GM12878 (cell line): ENCODE results near the gene TC2N. TPM values are rescaled to one million over a fixed set of nuclear protein-coding genes. Genes with fewer than 3 reads are reported as not detected.

Experiments
- ATAC-seq: fragments of 200-7000 bp; cut with Tn5 transposase; 3 replicates; pipeline ENCODE4 v1.9.1; 2020; ENCODE audit warnings: mild to moderate bottlenecking, moderate library complexity
- BruUV-seq: library from RNA; stranded (reverse); fragments of 400-500 nt; replicated peaks from 2 replicates; lab custom pipeline; 2021; lab: Mats Ljungman, UMichigan
- CTCF ChIA-PET: fragments of 300-600 bp; sonication (Branson Sonifier 250); formaldehyde crosslinking; extraction: SDS; loops from one replicate; lab custom pipeline; 2021; ENCODE audit warnings: inconsistent platforms; lab: Yijun Ruan, JAX
- POLR2A ChIA-PET: fragments of 350-600 bp; formaldehyde crosslinking; extraction: SDS; loops from one replicate; lab custom pipeline; 2021; ENCODE audit warnings: inconsistent platforms; lab: Charles Lee
- RAD21 ChIA-PET: fragments of 300-600 bp; sonication (Branson Sonifier 250); formaldehyde crosslinking; loops from one replicate; lab custom pipeline; 2023; ENCODE audit warnings: antibody characterized with exemption; ENCODE audit not compliant: unreplicated experiment; lab: Charles Lee
- SMC1A ChIA-PET: fragments of 300-600 bp; sonication (Branson Sonifier 250); formaldehyde crosslinking; loops from one replicate; lab custom pipeline; 2023; ENCODE audit not compliant: unreplicated experiment, uncharacterized antibody; lab: Charles Lee
- DNase-seq: peaks from one replicate; pipeline ENCODE4 v3.0.0-alpha.2; 2011; ENCODE audit warnings: low read depth, low spot score
- FAIRE-seq: peaks from 3 replicates; lab custom pipeline; 2011; peaks lifted over from hg19 to GRCh38; lab: Jason Lieb, UNC
- H2AFZ ChIP-seq: 2 replicates; pipeline ENCODE4 v1.6.0; 2011; ENCODE audit warnings: low read depth, low read length, control low read depth; ENCODE audit not compliant: control insufficient read depth
- H3K27ac ChIP-seq: 2 replicates; pipeline ENCODE4 v1.5.1; 2011; ENCODE audit warnings: control low read depth; ENCODE audit not compliant: control insufficient read depth, insufficient read depth
- H3K27me3 ChIP-seq, 2 experiments: replicated peaks in 1 of 2; 2 replicates each; pipeline versions ENCODE4 v1.6.0 to v1.6.1; 2011; ENCODE audit warnings: low read length in 1 of 2; ENCODE audit not compliant: control insufficient read depth in 2 of 2, insufficient read depth in 2 of 2
- H3K36me3 ChIP-seq, 2 experiments: 2 replicates each; pipeline ENCODE4 v1.5.1; 2011; ENCODE audit warnings: low read length in 1 of 2; ENCODE audit not compliant: control insufficient read depth in 2 of 2, insufficient read depth in 2 of 2
- H3K4me1 ChIP-seq: 2 replicates; pipeline ENCODE4 v1.6.1; 2011; ENCODE audit warnings: mild to moderate bottlenecking, low read length, moderate library complexity, mixed read lengths; ENCODE audit not compliant: control insufficient read depth, insufficient read depth
- H3K4me2 ChIP-seq: 2 replicates; pipeline ENCODE4 v1.6.0; 2011; ENCODE audit warnings: control low read depth; ENCODE audit not compliant: control insufficient read depth, insufficient read depth
- H3K4me3 ChIP-seq: fragments of 200-600 bp; sonication (generic); 2 replicates; pipeline ENCODE4 v1.5.1; 2016
- H3K79me2 ChIP-seq: 2 replicates; pipeline ENCODE4 v1.6.0; 2011; ENCODE audit warnings: low read length; ENCODE audit not compliant: control insufficient read depth, insufficient read depth
- H3K9ac ChIP-seq: 2 replicates; pipeline ENCODE4 v1.8.0; 2011; ENCODE audit warnings: low read length, control low read depth, mixed read lengths; ENCODE audit not compliant: control insufficient read depth, insufficient read depth
- H3K9me3 ChIP-seq: replicated peaks from 3 replicates; pipeline ENCODE4 v1.5.1; 2011; ENCODE audit warnings: mild to moderate bottlenecking, low read length; ENCODE audit not compliant: control insufficient read depth, insufficient read depth
- H4K20me1 ChIP-seq: 2 replicates; pipeline ENCODE4 v1.6.0; 2011; ENCODE audit not compliant: control insufficient read depth, insufficient read depth
- ASH2L ChIP-seq: fragments of 300-600, 200-600 bp; sonication (generic); IDR thresholded peaks from 2 replicates; pipeline ENCODE4 v1.6.1; 2017; ENCODE audit warnings: low read depth, mild to moderate bottlenecking, borderline replicate concordance
- BACH1 ChIP-seq: fragments of 450-650 bp; IDR thresholded peaks from 2 replicates; pipeline ENCODE4 v1.6.1; 2017; ENCODE audit warnings: mild to moderate bottlenecking, borderline replicate concordance
- BHLHE40 ChIP-seq, 2 experiments: fragments of 450-650 bp in 1 of 2; IDR thresholded peaks; 2 replicates each; pipeline ENCODE4 v1.6.1; 2011 to 2017; ENCODE audit warnings: low read depth in 2 of 2, borderline replicate concordance in 1 of 2, improper control_type of control experiment in 1 of 2, low read length in 1 of 2, mild to moderate bottlenecking in 1 of 2
- CBX5 ChIP-seq: sonication (generic); IDR thresholded peaks from 2 replicates; pipeline ENCODE4 v1.6.1; 2016; ENCODE audit warnings: low read depth, moderate library complexity, mild to moderate bottlenecking, inconsistent platforms
- CEBPB ChIP-seq, 2 experiments: fragments of 150-350 bp in 1 of 2; IDR thresholded peaks; 2 replicates each; pipeline ENCODE4 v1.6.1; 2012 to 2014; ENCODE audit warnings: low read depth in 2 of 2, low read length in 2 of 2, borderline replicate concordance in 1 of 2, inconsistent platforms in 1 of 2
- HDAC6 ChIP-seq: fragments of 200-600 bp; sonication (generic); IDR thresholded peaks from one replicate; pipeline ENCODE4 v1.8.0; 2017; ENCODE audit warnings: antibody characterized with exemption; ENCODE audit not compliant: unreplicated experiment
- KDM1A ChIP-seq: fragments of 200-600 bp; sonication (generic); IDR thresholded peaks from 2 replicates; pipeline ENCODE4 v1.6.1; 2016; ENCODE audit warnings: borderline replicate concordance
- NBN ChIP-seq: fragments of 450-650 bp; IDR thresholded peaks from 2 replicates; pipeline ENCODE4 v1.6.1; 2016
- NFYA ChIP-seq: IDR thresholded peaks from 2 replicates; pipeline ENCODE4 v1.6.1; 2011; ENCODE audit warnings: low read depth, mild to moderate bottlenecking, low read length, improper control_type of control experiment, borderline replicate concordance
- POU2F2 ChIP-seq: IDR thresholded peaks from 3 replicates; pipeline ENCODE4 v1.6.1; 2011; ENCODE audit warnings: low read depth, mild to moderate bottlenecking, low read length, borderline replicate concordance
- RAD51 ChIP-seq: fragments of 450-650 bp; IDR thresholded peaks from 2 replicates; pipeline ENCODE4 v1.6.1; 2016; ENCODE audit warnings: moderate library complexity, mild to moderate bottlenecking, inconsistent platforms
- RB1 ChIP-seq: fragments of 450-650 bp; formaldehyde crosslinking; IDR thresholded peaks from 2 replicates; pipeline ENCODE4 v1.6.1; 2017; ENCODE audit warnings: mild to moderate bottlenecking, borderline replicate concordance
- RUNX3 ChIP-seq: IDR thresholded peaks from 2 replicates; pipeline ENCODE4 v1.6.1; 2012; ENCODE audit warnings: low read length, inconsistent platforms
- WGBS: methylation state at CpG from one replicate; pipeline ENCODE4 v1.1.6; 2016; ENCODE audit warnings: low lambda C conversion rate; ENCODE audit not compliant: insufficient replicate concordance, insufficient coverage; ENCODE audit errors: missing lambda C conversion rate; 5-methylcytosine and 5-hydroxymethylcytosine counted together
- in situ Hi-C: fragments of 300-500 bp; cut with MboI; formaldehyde crosslinking; loops from 9 replicates; pipeline ENCODE4 v1.14.3; 2018; ENCODE audit warnings: mixed read lengths
- intact Hi-C: fragments of 100-400 bp; cut with micrococcal nuclease; formaldehyde crosslinking; loops from one replicate; pipeline ENCODE4 v1.14.2; 2022; ENCODE audit not compliant: unreplicated experiment
- polyA plus RNA-seq, 11 experiments: library from polyadenylated mRNA; depleted of rRNA in 4 of 11; unstranded in 6 of 11; stranded (reverse) in 5 of 11; fragments of >200 nt; fragmentation: Nextera tagmentation in 4 of 11; fragmentation: Illumina TruSeq in 1 of 11; extraction: Ambion mirVana in 4 of 11; extraction: Trizol in 1 of 11; gene quantifications; 1 replicate in 1 of 11; 2 replicates in 10 of 11; pipeline versions ENCODE4 v1.2.1 to v1.2.3, GENCODE V29; 2011 to 2016; ENCODE audit warnings: inconsistent platforms in 2 of 11, missing spikeins in 2 of 11, low read depth in 1 of 11
- total RNA-seq, 4 experiments: library from RNA; depleted of rRNA in 3 of 4; stranded (reverse); fragments of >200 nt in 3 of 4; fragmentation: Illumina TruSeq in 1 of 4; extraction: Trizol in 1 of 4; gene quantifications; 2 replicates each; pipeline versions ENCODE4 v1.2.1 to v1.2.3, GENCODE V29; 2013 to 2021
- TF ChIP-seq, protein P1 (sequence below): fragments of 450-650 bp; IDR thresholded peaks from 2 replicates; pipeline ENCODE4 v1.6.1; 2017; ENCODE audit warnings: mild to moderate bottlenecking, moderate library complexity
- TF ChIP-seq, protein P2 (sequence below): fragments of 450-650 bp; IDR thresholded peaks from 2 replicates; pipeline ENCODE4 v1.6.1; 2014; ENCODE audit warnings: mild to moderate bottlenecking
- TF ChIP-seq, protein P3 (sequence below): fragments of 450-650 bp; IDR thresholded peaks from 2 replicates; pipeline ENCODE4 v1.6.1; 2018; ENCODE audit warnings: mild to moderate bottlenecking, low read depth, moderate library complexity; ENCODE audit not compliant: partially characterized antibody

Gene TC2N
- total and polyA plus RNA-seq, 10 of the 15 experiments (the other 5 are each of a cell fraction or from before 2014, with no cell fraction given), result 0.15 to 1.6 (median 0.35) TPM

DNA sequence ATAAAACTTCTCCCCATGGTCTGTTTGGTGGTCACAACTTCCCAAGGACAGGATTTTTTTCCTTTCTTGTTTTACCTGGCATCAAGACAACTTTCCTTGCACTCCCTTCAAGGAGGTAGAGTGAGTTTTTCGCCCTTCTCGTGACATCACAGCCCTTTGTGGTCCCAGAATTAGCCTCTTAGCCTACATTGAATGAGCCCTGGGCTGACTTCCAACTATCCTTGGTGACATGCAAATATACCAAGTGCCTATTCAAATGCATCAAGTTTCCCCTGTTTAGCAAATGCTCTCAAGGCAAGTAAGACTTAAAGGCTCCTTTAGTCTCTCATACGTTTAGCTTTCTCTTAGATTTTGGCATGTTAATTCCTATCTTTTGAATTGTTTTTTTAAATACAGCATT lies 36.6 kb downstream of the TC2N start:
- Histone ChIP-seq H3K4me2 (peak overlapping the region; percentile 6; the same call in 1 of the 2 replicates), H3K27me3 (peaks cover 0 to 3% of the 10 kb centered on the region in 2 experiments; a peak in 3 of 4 replicates), H4K20me1 (no peaks in the 10 kb centered on the region), H3K27ac (no peak overlapping the region), H3K9ac (no peak overlapping the region), H3K4me3 (no peak overlapping the region), H3K79me2 (no peaks in the 10 kb centered on the region; the same call in 1 of the 2 replicates), H3K9me3 (no peaks in the 10 kb centered on the region), H3K4me1 (no peaks in the 10 kb centered on the region), H3K36me3 (no peaks in the 10 kb centered on the region), H2AFZ (no peak overlapping the region)
- ChIA-PET RAD21 (interaction anchor here (2.0 kb wide), 1 partner anchor 13 kb away, joined by 4 read pairs; no protein-coding TSS in a partner anchor), POLR2A (interaction anchor here (1.0 to 1.6 kb wide), 2 partner anchors 9 to 12 kb away, joined by 4 read pairs; no protein-coding TSS in a partner anchor), SMC1A (interaction anchor here (0.9 to 1.3 kb wide), 5 partner anchors 9 to 25 kb away, joined by 3 to 4 read pairs (median 3); no protein-coding TSS in a partner anchor), CTCF (interaction anchor here (1.6 kb wide), 1 partner anchor 9 kb away, joined by 7 read pairs; no protein-coding TSS in a partner anchor)
- ATAC-seq (peak; percentile 94), DNase-seq (peak; percentile 62), FAIRE-seq (peak; percentile 95)
- in situ Hi-C loops, result no loop called here
- WGBS, result 0% methylated on average over 3 of the region's 3 CpGs
- no TSS peak for BruUV-seq
- intact Hi-C loops, result loop anchor here (10.0 kb wide), 1 partner anchor 174 kb away; no protein-coding TSS in a partner anchor
- TF ChIP-seq NBN (no peak), CBX5 (no peak), KDM1A (no peak), BHLHE40 (IDR thresholded peaks at IDR 0.05; ENCODE audit: borderline replicate concordance in 1 of 2, low read depth in 2 of 2, low read length in 1 of 2) (peak in 1 of 2 experiments; percentile 39; a peak in 1 of 4 replicates), BACH1 (no peak), RUNX3 (peak; percentile 50; the same call in 1 of the 2 replicates), ASH2L (no peak), NFYA (no peak), POU2F2 (peak; percentile 96; the same call in 2 of the 3 replicates), RAD51 (no peak), CEBPB (IDR thresholded peaks at IDR 0.05; ENCODE audit: borderline replicate concordance in 1 of 2, low read depth in 2 of 2, low read length in 2 of 2) (no peak), HDAC6 (no peak), RB1 (no peak)
- TF ChIP-seq, protein P1, sequence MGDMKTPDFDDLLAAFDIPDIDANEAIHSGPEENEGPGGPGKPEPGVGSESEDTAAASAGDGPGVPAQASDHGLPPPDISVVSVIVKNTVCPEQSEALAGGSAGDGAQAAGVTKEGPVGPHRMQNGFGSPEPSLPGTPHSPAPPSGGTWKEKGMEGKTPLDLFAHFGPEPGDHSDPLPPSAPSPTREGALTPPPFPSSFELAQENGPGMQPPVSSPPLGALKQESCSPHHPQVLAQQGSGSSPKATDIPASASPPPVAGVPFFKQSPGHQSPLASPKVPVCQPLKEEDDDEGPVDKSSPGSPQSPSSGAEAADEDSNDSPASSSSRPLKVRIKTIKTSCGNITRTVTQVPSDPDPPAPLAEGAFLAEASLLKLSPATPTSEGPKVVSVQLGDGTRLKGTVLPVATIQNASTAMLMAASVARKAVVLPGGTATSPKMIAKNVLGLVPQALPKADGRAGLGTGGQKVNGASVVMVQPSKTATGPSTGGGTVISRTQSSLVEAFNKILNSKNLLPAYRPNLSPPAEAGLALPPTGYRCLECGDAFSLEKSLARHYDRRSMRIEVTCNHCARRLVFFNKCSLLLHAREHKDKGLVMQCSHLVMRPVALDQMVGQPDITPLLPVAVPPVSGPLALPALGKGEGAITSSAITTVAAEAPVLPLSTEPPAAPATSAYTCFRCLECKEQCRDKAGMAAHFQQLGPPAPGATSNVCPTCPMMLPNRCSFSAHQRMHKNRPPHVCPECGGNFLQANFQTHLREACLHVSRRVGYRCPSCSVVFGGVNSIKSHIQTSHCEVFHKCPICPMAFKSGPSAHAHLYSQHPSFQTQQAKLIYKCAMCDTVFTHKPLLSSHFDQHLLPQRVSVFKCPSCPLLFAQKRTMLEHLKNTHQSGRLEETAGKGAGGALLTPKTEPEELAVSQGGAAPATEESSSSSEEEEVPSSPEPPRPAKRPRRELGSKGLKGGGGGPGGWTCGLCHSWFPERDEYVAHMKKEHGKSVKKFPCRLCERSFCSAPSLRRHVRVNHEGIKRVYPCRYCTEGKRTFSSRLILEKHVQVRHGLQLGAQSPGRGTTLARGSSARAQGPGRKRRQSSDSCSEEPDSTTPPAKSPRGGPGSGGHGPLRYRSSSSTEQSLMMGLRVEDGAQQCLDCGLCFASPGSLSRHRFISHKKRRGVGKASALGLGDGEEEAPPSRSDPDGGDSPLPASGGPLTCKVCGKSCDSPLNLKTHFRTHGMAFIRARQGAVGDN, result no peak
- TF ChIP-seq, protein P2, sequence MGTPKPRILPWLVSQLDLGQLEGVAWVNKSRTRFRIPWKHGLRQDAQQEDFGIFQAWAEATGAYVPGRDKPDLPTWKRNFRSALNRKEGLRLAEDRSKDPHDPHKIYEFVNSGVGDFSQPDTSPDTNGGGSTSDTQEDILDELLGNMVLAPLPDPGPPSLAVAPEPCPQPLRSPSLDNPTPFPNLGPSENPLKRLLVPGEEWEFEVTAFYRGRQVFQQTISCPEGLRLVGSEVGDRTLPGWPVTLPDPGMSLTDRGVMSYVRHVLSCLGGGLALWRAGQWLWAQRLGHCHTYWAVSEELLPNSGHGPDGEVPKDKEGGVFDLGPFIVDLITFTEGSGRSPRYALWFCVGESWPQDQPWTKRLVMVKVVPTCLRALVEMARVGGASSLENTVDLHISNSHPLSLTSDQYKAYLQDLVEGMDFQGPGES, result no peak
- TF ChIP-seq, protein P3, sequence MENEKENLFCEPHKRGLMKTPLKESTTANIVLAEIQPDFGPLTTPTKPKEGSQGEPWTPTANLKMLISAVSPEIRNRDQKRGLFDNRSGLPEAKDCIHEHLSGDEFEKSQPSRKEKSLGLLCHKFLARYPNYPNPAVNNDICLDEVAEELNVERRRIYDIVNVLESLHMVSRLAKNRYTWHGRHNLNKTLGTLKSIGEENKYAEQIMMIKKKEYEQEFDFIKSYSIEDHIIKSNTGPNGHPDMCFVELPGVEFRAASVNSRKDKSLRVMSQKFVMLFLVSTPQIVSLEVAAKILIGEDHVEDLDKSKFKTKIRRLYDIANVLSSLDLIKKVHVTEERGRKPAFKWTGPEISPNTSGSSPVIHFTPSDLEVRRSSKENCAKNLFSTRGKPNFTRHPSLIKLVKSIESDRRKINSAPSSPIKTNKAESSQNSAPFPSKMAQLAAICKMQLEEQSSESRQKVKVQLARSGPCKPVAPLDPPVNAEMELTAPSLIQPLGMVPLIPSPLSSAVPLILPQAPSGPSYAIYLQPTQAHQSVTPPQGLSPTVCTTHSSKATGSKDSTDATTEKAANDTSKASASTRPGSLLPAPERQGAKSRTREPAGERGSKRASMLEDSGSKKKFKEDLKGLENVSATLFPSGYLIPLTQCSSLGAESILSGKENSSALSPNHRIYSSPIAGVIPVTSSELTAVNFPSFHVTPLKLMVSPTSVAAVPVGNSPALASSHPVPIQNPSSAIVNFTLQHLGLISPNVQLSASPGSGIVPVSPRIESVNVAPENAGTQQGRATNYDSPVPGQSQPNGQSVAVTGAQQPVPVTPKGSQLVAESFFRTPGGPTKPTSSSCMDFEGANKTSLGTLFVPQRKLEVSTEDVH, result no peak
